ENCODE results near the gene AIP. TPM values are rescaled to one million over a fixed set of nuclear protein-coding genes. Genes with fewer than 3 reads are reported as not detected.

AIP gene
- total and polyA plus RNA-seq, 2 donors (not counting 3 experiments of a cell fraction or from before 2014, with no cell fraction given), result 46.3 to 114 TPM

GRCh38 chr11:67453816-67454732 is 28.8 kb upstream of the AIP start:
- Histone ChIP-seq H3K79me2 (ENCODE audit: control insufficient read depth, insufficient read depth, low read length) (no peaks in the 10 kb centered on the region), H3K4me3 (replicated peaks in 1 of 3; ENCODE audit: insufficient read depth in 1 of 3, low read depth in 1 of 3, low read length in 3 of 3) (no peak overlapping the region), H3K9ac (replicated peaks; ENCODE audit: extremely low read depth, insufficient read depth, low read length) (no peak overlapping the region), H3K27me3 (ENCODE audit: control insufficient read depth in 2 of 2, insufficient read depth in 2 of 2, low read length in 2 of 2) (no peaks in the 10 kb centered on the region), H3K27ac (ENCODE audit: insufficient read depth, low read depth, low read length) (no peak overlapping the region), H3K4me2 (ENCODE audit: insufficient read depth, low read length) (no peak overlapping the region), H2AFZ (ENCODE audit: low read depth, low read length) (no peak overlapping the region), H3K9me1 (replicated peaks; ENCODE audit: control insufficient read depth, extremely low read depth, insufficient read depth, low read length) (no peaks in the 10 kb centered on the region), H3K4me1 (ENCODE audit: control insufficient read depth, extremely low read depth, insufficient read depth, low read length) (peaks cover 7% of the 10 kb centered on the region), H3K36me3 (ENCODE audit: control insufficient read depth in 2 of 2, extremely low read depth in 1 of 2, insufficient read depth in 2 of 2, low read length in 2 of 2) (no peaks in the 10 kb centered on the region), H4K20me1 (replicated peaks; ENCODE audit: control insufficient read depth, extremely low read depth, insufficient read depth, low read length) (no peaks in the 10 kb centered on the region), H3K9me3 (replicated peaks; ENCODE audit: control insufficient read depth, insufficient read depth, low read length) (no peaks in the 10 kb centered on the region)
- FAIRE-seq (no peak), DNase-seq (ENCODE audit: low read depth, low spot score) (no peak)
- dilution Hi-C loops (cut with MboI; ENCODE audit: extremely low pct_ligation_motif_present, low sequenced_read_pairs), result no loop called here
- POLR2A ChIA-PET, result no interaction called here
- TF ChIP-seq POLR2A (IDR thresholded peaks at IDR 0.05; ENCODE audit: low read depth, low read length) (no peak), MYC (IDR thresholded peaks at IDR 0.05; ENCODE audit: low read depth, low read length) (no peak), MAX (IDR thresholded peaks at IDR 0.05; ENCODE audit: insufficient read depth, insufficient read length) (no peak), FOS (IDR thresholded peaks at IDR 0.05; ENCODE audit: borderline replicate concordance, insufficient read depth, low read length) (no peak), EZH2 (IDR thresholded peaks at IDR 0.05; ENCODE audit: borderline replicate concordance, low read depth, low read length, severe bottlenecking) (no peak), GATA2 (IDR thresholded peaks at IDR 0.05; ENCODE audit: insufficient read depth, insufficient read length, low read depth, low read length) (no peak), CTCF (IDR thresholded peaks at IDR 0.05; ENCODE audit: extremely low read depth in 1 of 2, insufficient read depth in 1 of 2, low read depth in 1 of 2, low read length in 2 of 2) (no peak), POLR2AphosphoS5 (IDR thresholded peaks at IDR 0.05; ENCODE audit: insufficient read depth, low read depth, low read length) (no peak), JUN (IDR thresholded peaks at IDR 0.05; ENCODE audit: borderline replicate concordance, insufficient read depth, insufficient read length, low read depth) (no peak)
- CTCF ChIA-PET, result interaction anchor here (1.0 kb wide), 1 partner anchor 22 kb away, joined by 3 read pairs; no protein-coding TSS in a partner anchor
- no TSS peak for BruUV-seq (replicated peaks)
- intact Hi-C loops (cut with micrococcal nuclease), result no loop called here

Measured in endothelial cell of umbilical vein (primary cell).